ENCODE results near the gene ZDHHC18.

GRCh38 chr1:26787706-26788514 is 38.6 kb upstream of the ZDHHC18 start, which contains the start of gene PIGV:
- TF ChIP-seq POLR2A (IDR thresholded peaks at IDR 0.05; ENCODE audit: low read length) (peak; percentile 86), GATA1 (IDR thresholded peaks at IDR 0.05; ENCODE audit: low read depth, low read length) (no peak)
